ENCODE measurements around the gene GALM. TPM values are rescaled to one million over a fixed set of nuclear protein-coding genes. Genes with fewer than 3 reads are reported as not detected.
"Not testable (repeated sequence)": the region's sequence is repeated elsewhere in the genome, so short reads cannot be mapped to it uniquely, and the experiment has no call there.

Gene GALM
- total and polyA plus RNA-seq, 2 donors (not counting 3 experiments of a cell fraction or from before 2014, with no cell fraction given): 4.8 to 6.1 TPM

GRCh38 chr2:38702413-38702812, 36.5 kb downstream of the GALM start:
- no peak for FAIRE-seq
- Histone ChIP-seq H3K27me3 (ENCODE audit: control insufficient read depth in 2 of 2, insufficient read depth in 2 of 2, low read length in 2 of 2) (no peaks in the 10 kb centered on the region), H3K4me1 (ENCODE audit: control insufficient read depth, extremely low read depth, insufficient read depth, low read length) (no peaks in the 10 kb centered on the region), H2AFZ (ENCODE audit: low read depth, low read length) (no peak overlapping the region), H3K9ac (replicated peaks; ENCODE audit: extremely low read depth, insufficient read depth, low read length) (no peak overlapping the region), H3K27ac (ENCODE audit: insufficient read depth, low read depth, low read length) (no peak overlapping the region), H3K79me2 (ENCODE audit: control insufficient read depth, insufficient read depth, low read length) (no peaks in the 10 kb centered on the region), H3K9me1 (replicated peaks; ENCODE audit: control insufficient read depth, extremely low read depth, insufficient read depth, low read length) (no peaks in the 10 kb centered on the region), H4K20me1 (replicated peaks; ENCODE audit: control insufficient read depth, extremely low read depth, insufficient read depth, low read length) (no peaks in the 10 kb centered on the region), H3K4me3 (replicated peaks in 1 of 3; ENCODE audit: insufficient read depth in 1 of 3, low read depth in 1 of 3, low read length in 3 of 3) (no peak overlapping the region), H3K4me2 (ENCODE audit: insufficient read depth, low read length) (no peak overlapping the region), H3K9me3 (replicated peaks; ENCODE audit: control insufficient read depth, insufficient read depth, low read length) (no peaks in the 10 kb centered on the region), H3K36me3 (ENCODE audit: control insufficient read depth in 2 of 2, extremely low read depth in 1 of 2, insufficient read depth in 2 of 2, low read length in 2 of 2) (no peaks in the 10 kb centered on the region)
- dilution Hi-C loops (cut with MboI; ENCODE audit: extremely low pct_ligation_motif_present, low sequenced_read_pairs) (no loop called here), intact Hi-C loops (cut with micrococcal nuclease) (no loop called here)
- ChIA-PET CTCF (interaction anchor here (1.3 kb wide), 1 partner anchor 428 kb away, joined by 3 read pairs; no protein-coding TSS in a partner anchor), POLR2A (no interaction called here)
- BruUV-seq (replicated peaks): no TSS peak
- DNase-seq (ENCODE audit: low read depth, low spot score): no peak
- TF ChIP-seq, protein P1, sequence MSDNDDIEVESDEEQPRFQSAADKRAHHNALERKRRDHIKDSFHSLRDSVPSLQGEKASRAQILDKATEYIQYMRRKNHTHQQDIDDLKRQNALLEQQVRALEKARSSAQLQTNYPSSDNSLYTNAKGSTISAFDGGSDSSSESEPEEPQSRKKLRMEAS (IDR thresholded peaks at IDR 0.05; ENCODE audit: insufficient read depth, insufficient read length): no peak
- TF ChIP-seq EZH2 (IDR thresholded peaks at IDR 0.05; ENCODE audit: borderline replicate concordance, low read depth, low read length, severe bottlenecking): no peak
- TF ChIP-seq GATA2 (IDR thresholded peaks at IDR 0.05; ENCODE audit: insufficient read depth, insufficient read length, low read depth, low read length): no peak
- TF ChIP-seq, protein P2, sequence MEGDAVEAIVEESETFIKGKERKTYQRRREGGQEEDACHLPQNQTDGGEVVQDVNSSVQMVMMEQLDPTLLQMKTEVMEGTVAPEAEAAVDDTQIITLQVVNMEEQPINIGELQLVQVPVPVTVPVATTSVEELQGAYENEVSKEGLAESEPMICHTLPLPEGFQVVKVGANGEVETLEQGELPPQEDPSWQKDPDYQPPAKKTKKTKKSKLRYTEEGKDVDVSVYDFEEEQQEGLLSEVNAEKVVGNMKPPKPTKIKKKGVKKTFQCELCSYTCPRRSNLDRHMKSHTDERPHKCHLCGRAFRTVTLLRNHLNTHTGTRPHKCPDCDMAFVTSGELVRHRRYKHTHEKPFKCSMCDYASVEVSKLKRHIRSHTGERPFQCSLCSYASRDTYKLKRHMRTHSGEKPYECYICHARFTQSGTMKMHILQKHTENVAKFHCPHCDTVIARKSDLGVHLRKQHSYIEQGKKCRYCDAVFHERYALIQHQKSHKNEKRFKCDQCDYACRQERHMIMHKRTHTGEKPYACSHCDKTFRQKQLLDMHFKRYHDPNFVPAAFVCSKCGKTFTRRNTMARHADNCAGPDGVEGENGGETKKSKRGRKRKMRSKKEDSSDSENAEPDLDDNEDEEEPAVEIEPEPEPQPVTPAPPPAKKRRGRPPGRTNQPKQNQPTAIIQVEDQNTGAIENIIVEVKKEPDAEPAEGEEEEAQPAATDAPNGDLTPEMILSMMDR (IDR thresholded peaks at IDR 0.05; ENCODE audit: extremely low read depth in 1 of 2, insufficient read depth in 1 of 2, low read depth in 1 of 2, low read length in 2 of 2): no peak
- TF ChIP-seq JUN (IDR thresholded peaks at IDR 0.05; ENCODE audit: borderline replicate concordance, insufficient read depth, insufficient read length, low read depth): no peak

- POLR2A ChIA-PET; dilution Hi-C loops (cut with MboI; ENCODE audit: extremely low pct_ligation_motif_present, low sequenced_read_pairs); H3K36me3 ChIP-seq (ENCODE audit: control insufficient read depth in 2 of 2, extremely low read depth in 1 of 2, insufficient read depth in 2 of 2, low read length in 2 of 2); H3K9me3 ChIP-seq (replicated peaks; ENCODE audit: control insufficient read depth, insufficient read depth, low read length); H2AFZ ChIP-seq (ENCODE audit: low read depth, low read length); H4K20me1 ChIP-seq (replicated peaks; ENCODE audit: control insufficient read depth, extremely low read depth, insufficient read depth, low read length); BruUV-seq (replicated peaks); intact Hi-C loops (cut with micrococcal nuclease); H3K79me2 ChIP-seq (ENCODE audit: control insufficient read depth, insufficient read depth, low read length); H3K4me1 ChIP-seq (ENCODE audit: control insufficient read depth, extremely low read depth, insufficient read depth, low read length); H3K9ac ChIP-seq (replicated peaks; ENCODE audit: extremely low read depth, insufficient read depth, low read length); H3K4me2 ChIP-seq (ENCODE audit: insufficient read depth, low read length); H3K9me1 ChIP-seq (replicated peaks; ENCODE audit: control insufficient read depth, extremely low read depth, insufficient read depth, low read length); H3K27me3 ChIP-seq (ENCODE audit: control insufficient read depth in 2 of 2, insufficient read depth in 2 of 2, low read length in 2 of 2); FAIRE-seq; H3K27ac ChIP-seq (ENCODE audit: insufficient read depth, low read depth, low read length); H3K4me3 ChIP-seq (replicated peaks in 1 of 3; ENCODE audit: insufficient read depth in 1 of 3, low read depth in 1 of 3, low read length in 3 of 3); DNase-seq (ENCODE audit: low read depth, low spot score): not testable (repeated sequence)
- CTCF ChIA-PET: interaction anchor here (1.2 to 1.9 kb wide), 3 partner anchors 12 to 429 kb away, joined by 3 to 9 read pairs (median 3); no protein-coding TSS in a partner anchor
Observed at GRCh38 chr2:38703336-38703735, 37.4 kb downstream of the GALM start.

Data from endothelial cell of umbilical vein (primary cell).